Measurements from ENCODE around the gene MAF. TPM values are rescaled to one million over a fixed set of nuclear protein-coding genes. Genes with fewer than 3 reads are reported as not detected.
A peak's percentile ranks its signal among the peaks of the same experiment; 100 is the strongest.

The MAF gene
- 90.5 and 95.5 TPM in 2 replicates for total RNA-seq

GRCh38 chr16:79600638-79601091 is at the start of gene MAF:
Gene MAF (minus strand): TSS chr16:79600737. CDS start chr16:79599902, 835 bp downstream.
- DNase-seq (ENCODE audit: low spot score) = peak; percentile 87
- H3K27me3 Mint-ChIP-seq (ENCODE audit: insufficient read depth) = peaks cover 7% of the 10 kb centered on the region
- H3K36me3 Mint-ChIP-seq (ENCODE audit: low read depth) = peaks cover 26% of the 10 kb centered on the region
- peak within 1 kb of the TSS; percentile 95 for H3K4me3 Mint-ChIP-seq
- peak within 1 kb of the TSS; percentile 98 for H3K27ac Mint-ChIP-seq
- H3K4me1 Mint-ChIP-seq (ENCODE audit: low read depth) = peaks cover 46% of the 10 kb centered on the region
- intact Hi-C loops (cut with micrococcal nuclease) = loop anchor here (1.0 to 10.0 kb wide), 10 partner anchors 40 to 1478 kb away; partner anchors contain the start of gene CDYL2
- no peaks in the 10 kb centered on the region for H3K9me3 Mint-ChIP-seq

GRCh38 chr16:79648826-79649225 is 48.3 kb upstream of the MAF start:
- intact Hi-C loops (cut with micrococcal nuclease) = no loop called here
- Mint-ChIP-seq H3K27ac (no peak overlapping the region), H3K36me3 (ENCODE audit: low read depth) (peaks cover 5% of the 10 kb centered on the region), H3K4me3 (no peak overlapping the region), H3K4me1 (ENCODE audit: low read depth) (peaks cover 10% of the 10 kb centered on the region), H3K9me3 (no peaks in the 10 kb centered on the region), H3K27me3 (ENCODE audit: insufficient read depth) (peaks cover 5% of the 10 kb centered on the region)
- DNase-seq (ENCODE audit: low spot score) = no peak

GRCh38 chr16:79647586-79647985 is 47.0 kb upstream of the MAF start:
- H3K27ac Mint-ChIP-seq = no peak overlapping the region
- DNase-seq (ENCODE audit: low spot score) = no peak
- intact Hi-C loops (cut with micrococcal nuclease) = no loop called here

GRCh38 chr16:79645701-79646100 is 45.2 kb upstream of the MAF start:
- H3K27me3 Mint-ChIP-seq (ENCODE audit: insufficient read depth) = peaks cover 5% of the 10 kb centered on the region
- no peaks in the 10 kb centered on the region for H3K9me3 Mint-ChIP-seq
- no peak overlapping the region for H3K27ac Mint-ChIP-seq
- intact Hi-C loops (cut with micrococcal nuclease) = no loop called here
- no peak for DNase-seq (ENCODE audit: low spot score)
- H3K4me1 Mint-ChIP-seq (ENCODE audit: low read depth) = peaks cover 31% of the 10 kb centered on the region
- peaks cover 8% of the 10 kb centered on the region for H3K36me3 Mint-ChIP-seq (ENCODE audit: low read depth)
- no peak overlapping the region for H3K4me3 Mint-ChIP-seq

More at GRCh38 chr16:79647586-79647985, 47.0 kb upstream of the MAF start:
- no peak overlapping the region for H3K4me3 Mint-ChIP-seq
- H3K4me1 Mint-ChIP-seq (ENCODE audit: low read depth) = peaks cover 17% of the 10 kb centered on the region
- peaks cover 8% of the 10 kb centered on the region for H3K36me3 Mint-ChIP-seq (ENCODE audit: low read depth)
- no peaks in the 10 kb centered on the region for H3K9me3 Mint-ChIP-seq
- H3K27me3 Mint-ChIP-seq (ENCODE audit: insufficient read depth) = peaks cover 5% of the 10 kb centered on the region

- H3K27me3 Mint-ChIP-seq (ENCODE audit: insufficient read depth) = peaks cover 5% of the 10 kb centered on the region
- H3K4me1 Mint-ChIP-seq (ENCODE audit: low read depth) = peaks cover 37% of the 10 kb centered on the region
- H3K27ac Mint-ChIP-seq = no peak overlapping the region
- intact Hi-C loops (cut with micrococcal nuclease) = no loop called here
- no peak overlapping the region for H3K4me3 Mint-ChIP-seq
- H3K9me3 Mint-ChIP-seq = no peaks in the 10 kb centered on the region
- no peak for DNase-seq (ENCODE audit: low spot score)
- H3K36me3 Mint-ChIP-seq (ENCODE audit: low read depth) = peaks cover 8% of the 10 kb centered on the region
Measured at GRCh38 chr16:79644971-79645667, 44.6 kb upstream of the MAF start.

- no peak for DNase-seq (ENCODE audit: low spot score)
- Mint-ChIP-seq H3K9me3 (no peaks in the 10 kb centered on the region), H3K4me3 (no peak overlapping the region), H3K4me1 (ENCODE audit: low read depth) (peaks cover 55% of the 10 kb centered on the region), H3K36me3 (ENCODE audit: low read depth) (peaks cover 6% of the 10 kb centered on the region), H3K27ac (no peak overlapping the region), H3K27me3 (ENCODE audit: insufficient read depth) (no peaks in the 10 kb centered on the region)
- intact Hi-C loops (cut with micrococcal nuclease) = no loop called here
Measured at GRCh38 chr16:79642652-79643051, 42.1 kb upstream of the MAF start.

GRCh38 chr16:79640513-79641360 is 40.2 kb upstream of the MAF start:
- Mint-ChIP-seq H3K36me3 (ENCODE audit: low read depth) (peaks cover 4% of the 10 kb centered on the region), H3K4me3 (peak overlapping the region; percentile 13), H3K9me3 (no peaks in the 10 kb centered on the region), H3K27me3 (ENCODE audit: insufficient read depth) (no peaks in the 10 kb centered on the region), H3K27ac (peak overlapping the region; percentile 49), H3K4me1 (ENCODE audit: low read depth) (peaks cover 55% of the 10 kb centered on the region)
- DNase-seq (ENCODE audit: low spot score) = peak; percentile 17
- intact Hi-C loops (cut with micrococcal nuclease) = loop anchor here (1.0 kb wide), 2 partner anchors 22 to 40 kb away; partner anchors contain the start of gene MAF

GRCh38 chr16:79639576-79640311 is 39.2 kb upstream of the MAF start:
- H3K9me3 Mint-ChIP-seq = no peaks in the 10 kb centered on the region
- peaks cover 4% of the 10 kb centered on the region for H3K36me3 Mint-ChIP-seq (ENCODE audit: low read depth)
- peak overlapping the region; percentile 85 for H3K27ac Mint-ChIP-seq
- peak overlapping the region; percentile 38 for H3K4me3 Mint-ChIP-seq
- no peaks in the 10 kb centered on the region for H3K27me3 Mint-ChIP-seq (ENCODE audit: insufficient read depth)
- H3K4me1 Mint-ChIP-seq (ENCODE audit: low read depth) = peaks cover 55% of the 10 kb centered on the region
- DNase-seq (ENCODE audit: low spot score) = no peak
- intact Hi-C loops (cut with micrococcal nuclease) = loop anchor here (1.0 kb wide), 2 partner anchors 21 to 39 kb away; partner anchors contain the start of gene MAF

- intact Hi-C loops (cut with micrococcal nuclease) = loop anchor here (1.0 kb wide), 1 partner anchor 10 kb away; no protein-coding TSS in a partner anchor
- peak overlapping the region; percentile 20 for H3K27ac Mint-ChIP-seq
- H3K4me3 Mint-ChIP-seq = peak overlapping the region; percentile 0
Measured at GRCh38 chr16:79638386-79638785, 37.8 kb upstream of the MAF start.

GRCh38 chr16:79635488-79635887 is 35.0 kb upstream of the MAF start:
- Mint-ChIP-seq H3K27me3 (ENCODE audit: insufficient read depth) (peaks cover 4% of the 10 kb centered on the region), H3K36me3 (ENCODE audit: low read depth) (peaks cover 2% of the 10 kb centered on the region), H3K9me3 (peaks cover 6% of the 10 kb centered on the region), H3K27ac (no peak overlapping the region), H3K4me3 (no peak overlapping the region), H3K4me1 (ENCODE audit: low read depth) (peaks cover 56% of the 10 kb centered on the region)
- intact Hi-C loops (cut with micrococcal nuclease) = no loop called here
- DNase-seq (ENCODE audit: low spot score) = no peak

More at GRCh38 chr16:79638386-79638785, 37.8 kb upstream of the MAF start:
- H3K36me3 Mint-ChIP-seq (ENCODE audit: low read depth) = peaks cover 1% of the 10 kb centered on the region
- DNase-seq (ENCODE audit: low spot score) = no peak
- H3K4me1 Mint-ChIP-seq (ENCODE audit: low read depth) = peaks cover 54% of the 10 kb centered on the region
- no peaks in the 10 kb centered on the region for H3K27me3 Mint-ChIP-seq (ENCODE audit: insufficient read depth)
- no peaks in the 10 kb centered on the region for H3K9me3 Mint-ChIP-seq

GRCh38 chr16:79634298-79634697 is 33.8 kb upstream of the MAF start:
- Mint-ChIP-seq H3K27me3 (ENCODE audit: insufficient read depth) (peaks cover 4% of the 10 kb centered on the region), H3K4me1 (ENCODE audit: low read depth) (peaks cover 56% of the 10 kb centered on the region)

GRCh38 chr16:79632289-79632688 is 31.8 kb upstream of the MAF start:
- Mint-ChIP-seq H3K36me3 (ENCODE audit: low read depth) (peaks cover 7% of the 10 kb centered on the region), H3K4me1 (ENCODE audit: low read depth) (peaks cover 67% of the 10 kb centered on the region), H3K4me3 (no peak overlapping the region), H3K9me3 (peaks cover 14% of the 10 kb centered on the region), H3K27ac (no peak overlapping the region), H3K27me3 (ENCODE audit: insufficient read depth) (peaks cover 4% of the 10 kb centered on the region)
- intact Hi-C loops (cut with micrococcal nuclease) = no loop called here
- DNase-seq (ENCODE audit: low spot score) = no peak

More at GRCh38 chr16:79634298-79634697, 33.8 kb upstream of the MAF start:
- no peak for DNase-seq (ENCODE audit: low spot score)
- intact Hi-C loops (cut with micrococcal nuclease) = no loop called here
- Mint-ChIP-seq H3K27ac (no peak overlapping the region), H3K4me3 (no peak overlapping the region), H3K9me3 (peaks cover 12% of the 10 kb centered on the region), H3K36me3 (ENCODE audit: low read depth) (peaks cover 5% of the 10 kb centered on the region)

Data from activated T-helper 1 cell treated with anti-CD3 and anti-CD28 coated beads, Interleukin-12 subunit alpha, Interleukin-12 subunit beta, Interleukin-2, Interleukin-4 antibody, amounts not matched to agents 30 ng/mL and 10 ng/mL and 1 ng/mL, durations not matched to agents 14 hours and 24 hours and 36 hours (primary cell).